Mesenchymal stem cell (in vitro differentiated cells and primary cell): ENCODE measurements around the gene PLEKHB1.

Source experiments
- DNase-seq: peaks from one replicate; pipeline ENCODE4 v3.0.0-alpha.2; 2013
- H2AFZ ChIP-seq: one replicate; pipeline ENCODE4 v1.6.1; 2013; ENCODE audit warnings: low read depth, mild to moderate bottlenecking, control low read depth, inconsistent platforms, low read length, moderate library complexity
- H2AK5ac ChIP-seq: 2 replicates; pipeline ENCODE4 v1.6.1; 2013; ENCODE audit warnings: low read length, moderate library complexity, mild to moderate bottlenecking, inconsistent platforms; ENCODE audit not compliant: severe bottlenecking
- H2BK120ac ChIP-seq: one replicate; pipeline ENCODE4 v1.6.1; 2013; ENCODE audit warnings: low read depth, mild to moderate bottlenecking, inconsistent platforms, low read length, moderate library complexity
- H2BK12ac ChIP-seq, 2 experiments: one replicate each; pipeline ENCODE4 v1.6.1; 2013; ENCODE audit warnings: inconsistent platforms in 2 of 2, low read length in 2 of 2, mild to moderate bottlenecking in 2 of 2, moderate library complexity in 2 of 2, control low read depth in 1 of 2
- H2BK15ac ChIP-seq: one replicate; pipeline ENCODE4 v1.6.1; 2013; ENCODE audit warnings: mild to moderate bottlenecking, low read depth, inconsistent platforms; ENCODE audit not compliant: poor library complexity, severe bottlenecking
- H2BK5ac ChIP-seq: 2 replicates; pipeline ENCODE4 v1.6.1; 2013; ENCODE audit warnings: low read depth, mild to moderate bottlenecking, low read length, control low read depth, inconsistent platforms; ENCODE audit not compliant: poor library complexity, severe bottlenecking
- H3K14ac ChIP-seq, 2 experiments: one replicate each; pipeline ENCODE4 v1.6.1; 2013; ENCODE audit warnings: inconsistent platforms in 2 of 2, low read length in 2 of 2, control low read depth in 1 of 2, mild to moderate bottlenecking in 1 of 2, moderate library complexity in 1 of 2
- H3K18ac ChIP-seq, 2 experiments: one replicate each; pipeline ENCODE4 v1.6.1; 2013; ENCODE audit warnings: inconsistent platforms in 2 of 2, low read length in 2 of 2, control low read depth in 1 of 2, low read depth in 1 of 2, mild to moderate bottlenecking in 1 of 2
- H3K23ac ChIP-seq, 2 experiments: one replicate each; pipeline ENCODE4 v1.6.1; 2013; ENCODE audit warnings: inconsistent platforms in 2 of 2, low read length in 2 of 2, mild to moderate bottlenecking in 2 of 2, moderate library complexity in 2 of 2, control low read depth in 1 of 2
- H3K27ac ChIP-seq: 2 replicates; pipeline ENCODE4 v1.5.1; 2013; ENCODE audit warnings: mild to moderate bottlenecking, moderate library complexity, low read length, control low read depth, inconsistent platforms; ENCODE audit not compliant: poor library complexity, severe bottlenecking
- H3K27me3 ChIP-seq, 2 experiments: 2 replicates each; pipeline versions ENCODE4 v1.6.1 to v1.7.0; 2013; ENCODE audit warnings: low read length in 2 of 2, mild to moderate bottlenecking in 2 of 2, moderate library complexity in 2 of 2, control low read depth in 1 of 2, inconsistent platforms in 1 of 2; ENCODE audit not compliant: control insufficient read depth in 1 of 2, insufficient read depth in 1 of 2
- H3K36me3 ChIP-seq, 2 experiments: 2 replicates each; pipeline versions ENCODE4 v1.6.1 to v1.7.0; 2013; ENCODE audit warnings: low read length in 2 of 2, control low read depth in 1 of 2, inconsistent platforms in 1 of 2, low read depth in 1 of 2, mild to moderate bottlenecking in 1 of 2; ENCODE audit not compliant: insufficient read depth in 2 of 2, control insufficient read depth in 1 of 2
- H3K4ac ChIP-seq, 2 experiments: one replicate each; pipeline ENCODE4 v1.6.1; 2013; ENCODE audit warnings: inconsistent platforms in 2 of 2, low read length in 2 of 2, mild to moderate bottlenecking in 2 of 2, moderate library complexity in 2 of 2, control low read depth in 1 of 2, low read depth in 1 of 2
- H3K4me1 ChIP-seq: 2 replicates; pipeline ENCODE4 v1.6.1; 2013; ENCODE audit warnings: low read depth, low read length, control low read depth; ENCODE audit not compliant: control insufficient read depth, insufficient read depth
- H3K4me2 ChIP-seq: 2 replicates; pipeline ENCODE4 v1.6.1; 2013; ENCODE audit warnings: low read length, mild to moderate bottlenecking, inconsistent platforms; ENCODE audit not compliant: poor library complexity, severe bottlenecking
- H3K4me3 ChIP-seq, 2 experiments: 2 replicates each; pipeline versions ENCODE4 v1.5.1 to v1.7.0; 2013; ENCODE audit warnings: low read length in 2 of 2, mild to moderate bottlenecking in 2 of 2, control low read depth in 1 of 2, low read depth in 1 of 2; ENCODE audit not compliant: insufficient read depth in 1 of 2
- H3K79me1 ChIP-seq: replicated peaks from 2 replicates; pipeline ENCODE4 v1.6.1; 2013; ENCODE audit warnings: mild to moderate bottlenecking, control low read depth, low read length, inconsistent platforms; ENCODE audit not compliant: poor library complexity, severe bottlenecking
- H3K9ac ChIP-seq: 2 replicates; pipeline ENCODE4 v1.7.0; 2013; ENCODE audit warnings: mild to moderate bottlenecking, low read length, moderate library complexity
- H3K9me3 ChIP-seq: 2 replicates; pipeline ENCODE4 v1.7.0; 2013; ENCODE audit warnings: mild to moderate bottlenecking, low read length; ENCODE audit not compliant: control insufficient read depth
- H4K8ac ChIP-seq: one replicate; pipeline ENCODE4 v1.6.1; 2013; ENCODE audit warnings: inconsistent platforms, mild to moderate bottlenecking, low read length, moderate library complexity
- H4K91ac ChIP-seq: one replicate; pipeline ENCODE4 v1.6.1; 2013; ENCODE audit warnings: mild to moderate bottlenecking, low read length, inconsistent platforms
- whole genome bisulfite sequencing: methylation state at CpG from one replicate; pipeline ENCODE4 v1.1.7; 2013; ENCODE audit warnings: mixed read lengths; 5-methylcytosine and 5-hydroxymethylcytosine counted together

Gene PLEKHB1

DNA sequence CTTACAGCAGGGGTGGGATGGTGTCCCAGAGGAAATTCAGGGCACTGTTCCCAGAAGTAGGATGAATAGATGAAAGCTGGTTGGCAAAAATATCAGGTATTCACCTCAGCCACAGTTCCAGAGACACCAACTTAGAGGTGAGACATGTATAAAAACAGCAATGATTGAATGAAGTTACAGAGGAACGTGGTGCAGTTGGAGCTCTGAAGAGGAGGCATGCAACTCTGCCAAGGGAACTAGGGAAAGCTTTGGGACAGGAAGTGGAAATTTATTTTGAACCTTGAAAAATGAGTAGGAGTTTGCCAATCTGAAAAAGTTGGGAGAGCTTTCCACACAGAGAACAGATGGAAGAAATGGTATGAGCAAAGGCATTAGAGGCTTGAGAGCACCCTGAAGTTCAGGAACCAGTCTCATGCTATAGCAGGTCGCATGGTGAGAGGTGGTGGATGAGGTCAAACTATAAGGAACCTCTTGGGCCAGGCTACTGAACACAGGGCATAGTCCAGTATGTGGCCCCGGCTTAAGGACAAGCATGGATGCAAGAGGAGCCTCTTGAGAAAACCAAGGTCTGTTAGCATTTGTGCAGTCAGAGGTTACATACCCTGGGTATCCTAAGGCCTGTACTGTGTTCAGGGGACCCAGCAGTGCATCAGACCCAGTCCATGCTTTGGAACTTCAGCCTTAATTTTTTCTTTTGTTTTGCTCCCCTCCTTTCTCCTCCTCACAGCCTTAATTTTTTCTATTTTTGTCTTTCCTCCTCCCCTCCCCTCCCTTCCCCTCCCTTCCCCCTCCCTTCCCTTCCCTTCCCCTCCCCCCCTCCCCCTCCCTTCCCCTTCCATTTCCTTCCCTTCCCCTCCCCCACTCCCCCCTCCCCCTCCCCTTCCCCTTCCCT lies 17.5 kb downstream of the PLEKHB1 start:
- Histone ChIP-seq H4K91ac (no peak overlapping the region), H2BK5ac (no peak overlapping the region), H3K79me1 (no peaks in the 10 kb centered on the region), H3K9ac (no peak overlapping the region), H3K9me3 (no peaks in the 10 kb centered on the region), H2BK120ac (no peak overlapping the region), H3K23ac (no peak overlapping the region), H2BK15ac (no peak overlapping the region), H3K4me3 (no peak overlapping the region), H3K36me3 (no peaks in the 10 kb centered on the region), H3K14ac (no peak overlapping the region), H3K27ac (no peak overlapping the region), H3K27me3 (peaks cover 0 to 5% of the 10 kb centered on the region in 2 experiments), H3K4me1 (peaks cover 10% of the 10 kb centered on the region), H4K8ac (no peak overlapping the region), H3K4me2 (no peak overlapping the region), H3K4ac (no peak overlapping the region), H2AFZ (no peak overlapping the region), H2BK12ac (no peak overlapping the region), H3K18ac (no peak overlapping the region), H2AK5ac (no peak overlapping the region)
- no peak for DNase-seq
- WGBS, result 95% methylated on average over 3 of the region's 3 CpGs

DNA sequence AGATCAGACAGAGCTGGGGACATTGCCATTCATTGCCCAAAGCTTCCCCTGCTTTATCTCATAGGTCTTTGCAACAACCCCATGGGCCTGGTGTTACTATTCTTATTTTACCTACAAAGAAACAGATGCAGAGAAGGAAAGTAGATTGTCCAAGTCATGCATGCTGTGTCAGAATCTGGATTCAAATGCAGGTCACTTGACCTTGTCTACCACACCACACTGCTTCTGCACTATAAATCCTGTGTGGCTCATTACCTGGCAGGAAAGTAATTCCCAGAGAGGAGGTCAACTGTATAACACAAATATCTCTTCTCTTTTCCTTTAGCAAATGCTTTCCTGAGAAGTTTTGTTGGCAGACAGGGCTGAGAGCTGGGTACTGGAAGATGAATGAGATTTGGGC lies 18.5 kb downstream of the PLEKHB1 start:
- Histone ChIP-seq H3K9ac (no peak overlapping the region), H2AK5ac (no peak overlapping the region), H3K4ac (no peak overlapping the region), H3K4me2 (no peak overlapping the region), H3K27me3 (no peaks in the 10 kb centered on the region), H4K91ac (no peak overlapping the region), H3K36me3 (no peaks in the 10 kb centered on the region), H3K9me3 (no peaks in the 10 kb centered on the region), H3K27ac (no peak overlapping the region), H4K8ac (no peak overlapping the region), H2BK5ac (no peak overlapping the region), H3K14ac (no peak overlapping the region), H3K18ac (no peak overlapping the region), H3K23ac (no peak overlapping the region), H2BK12ac (no peak overlapping the region), H2BK15ac (no peak overlapping the region), H3K4me1 (peaks cover 10% of the 10 kb centered on the region), H2BK120ac (no peak overlapping the region), H3K79me1 (no peaks in the 10 kb centered on the region), H3K4me3 (no peak overlapping the region), H2AFZ (no peak overlapping the region)
- DNase-seq, result no peak

DNA sequence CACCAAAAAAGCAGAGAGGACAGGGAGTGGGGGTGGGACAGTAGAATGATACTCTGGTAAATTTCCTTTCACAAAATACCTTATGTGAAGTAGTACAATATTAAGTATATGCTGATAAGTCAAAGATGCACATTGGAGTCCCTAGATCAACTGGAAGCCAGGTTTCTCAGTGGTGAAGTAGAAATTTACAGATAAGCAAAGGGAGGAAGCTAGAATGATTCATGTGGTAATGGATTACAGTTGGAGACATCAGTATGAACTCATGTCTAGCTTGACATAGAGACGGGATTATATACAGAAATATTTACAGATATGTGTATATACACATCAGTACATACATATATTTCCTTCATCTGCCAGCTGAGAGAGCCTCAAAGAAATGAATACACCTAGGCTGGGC lies 21.5 kb downstream of the PLEKHB1 start:
- no peaks in the 10 kb centered on the region for H3K27me3 ChIP-seq
- H3K4ac ChIP-seq, result no peak overlapping the region
- WGBS, result no CpG with 5 or more reads among the region's 1 CpG
- H2BK12ac ChIP-seq, result no peak overlapping the region
- H2BK15ac ChIP-seq, result no peak overlapping the region
- no peak overlapping the region for H3K27ac ChIP-seq
- no peak overlapping the region for H2BK5ac ChIP-seq
- no peak overlapping the region for H2AK5ac ChIP-seq
- no peak for DNase-seq
- peaks cover 1% of the 10 kb centered on the region for H3K79me1 ChIP-seq
- peaks cover 3 to 8% of the 10 kb centered on the region in 2 experiments for H3K36me3 ChIP-seq
- no peak overlapping the region for H3K23ac ChIP-seq
- no peak overlapping the region for H3K4me2 ChIP-seq
- H3K18ac ChIP-seq, result no peak overlapping the region
- H4K91ac ChIP-seq, result no peak overlapping the region
- H3K9me3 ChIP-seq, result no peaks in the 10 kb centered on the region
- peaks cover 2% of the 10 kb centered on the region for H3K4me1 ChIP-seq
- H3K9ac ChIP-seq, result no peak overlapping the region
- no peak overlapping the region for H3K14ac ChIP-seq
- H4K8ac ChIP-seq, result no peak overlapping the region
- no peak overlapping the region for H2AFZ ChIP-seq
- no peak overlapping the region for H2BK120ac ChIP-seq
- H3K4me3 ChIP-seq, result no peak overlapping the region

DNA sequence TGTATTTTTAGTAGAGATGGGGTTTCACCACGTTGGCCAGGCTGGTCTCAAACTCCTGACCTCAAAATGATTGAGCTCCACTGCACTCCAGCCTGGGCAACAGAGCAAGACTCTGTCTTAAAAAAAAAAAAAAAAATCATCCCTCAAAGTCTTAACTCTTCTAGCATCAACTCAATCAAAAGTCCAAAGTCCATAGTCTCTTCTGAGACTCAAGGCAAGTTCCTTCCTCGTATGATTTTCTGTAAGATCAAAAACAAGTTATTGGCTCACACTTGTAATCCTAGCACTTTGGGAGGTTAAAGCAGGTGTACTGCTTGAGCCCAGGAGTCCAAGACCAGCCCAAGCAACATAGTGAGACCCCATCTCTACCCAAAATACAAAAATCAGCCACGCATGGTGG lies 24.4 kb downstream of the PLEKHB1 start:
- Histone ChIP-seq H2BK12ac (no peak overlapping the region), H2BK15ac (no peak overlapping the region), H4K8ac (no peak overlapping the region), H3K27me3 (no peaks in the 10 kb centered on the region), H3K79me1 (peaks cover 3% of the 10 kb centered on the region), H3K14ac (no peak overlapping the region), H3K4ac (no peak overlapping the region), H2AK5ac (no peak overlapping the region), H3K18ac (no peak overlapping the region), H2BK120ac (no peak overlapping the region), H3K4me3 (no peak overlapping the region), H3K9me3 (no peaks in the 10 kb centered on the region), H3K23ac (no peak overlapping the region), H2BK5ac (no peak overlapping the region), H3K4me2 (no peak overlapping the region), H3K36me3 (peaks cover 15 to 21% of the 10 kb centered on the region in 2 experiments), H3K4me1 (peaks cover 2% of the 10 kb centered on the region), H4K91ac (no peak overlapping the region), H2AFZ (no peak overlapping the region), H3K27ac (no peak overlapping the region), H3K9ac (no peak overlapping the region)
- no peak for DNase-seq
- 92% methylated on average over 2 of the region's 3 CpGs for WGBS
